Keratinocyte (primary cell): ENCODE measurements around the gene OCEL1. TPM values are rescaled to one million over a fixed set of nuclear protein-coding genes. Genes with fewer than 3 reads are reported as not detected.

Experiments
- DNase-seq: peaks from one replicate; pipeline ENCODE4 v3.0.0-alpha.2; 2011; ENCODE audit warnings: low read depth, missing footprints, low spot score
- FAIRE-seq: peaks from 2 replicates; lab custom pipeline; 2011; peaks lifted over from hg19 to GRCh38; lab: Jason Lieb, UNC
- H2AFZ ChIP-seq: 2 replicates; pipeline ENCODE4 v1.6.0; 2012; ENCODE audit warnings: low read length, control low read depth, inconsistent platforms; ENCODE audit not compliant: control insufficient read depth
- H3K27ac ChIP-seq: 2 replicates; pipeline ENCODE4 v1.5.1; 2011; ENCODE audit warnings: low read length; ENCODE audit not compliant: control insufficient read depth, insufficient read depth
- H3K27me3 ChIP-seq: 3 replicates; pipeline ENCODE4 v1.6.0; 2011; ENCODE audit warnings: low read length; ENCODE audit not compliant: control insufficient read depth, insufficient read depth; ENCODE audit errors: extremely low read depth
- H3K36me3 ChIP-seq, 2 experiments: 2 replicates in 1 of 2; 3 replicates in 1 of 2; pipeline ENCODE4 v1.5.1; 2011; ENCODE audit warnings: low read length in 2 of 2, mild to moderate bottlenecking in 1 of 2; ENCODE audit not compliant: control insufficient read depth in 2 of 2, insufficient read depth in 2 of 2; ENCODE audit errors: extremely low read depth in 1 of 2
- H3K4me1 ChIP-seq: 3 replicates; pipeline ENCODE4 v1.5.1; 2011; ENCODE audit warnings: low read length; ENCODE audit not compliant: control insufficient read depth, insufficient read depth; ENCODE audit errors: extremely low read depth
- H3K4me2 ChIP-seq: 3 replicates; pipeline ENCODE4 v1.6.0; 2011; ENCODE audit warnings: low read depth, low read length; ENCODE audit not compliant: control insufficient read depth, insufficient read depth; ENCODE audit errors: extremely low read depth
- H3K4me3 ChIP-seq, 3 experiments: fragments of 200-600 bp in 1 of 3; sonication (generic) in 1 of 3; 2 replicates in 2 of 3; 3 replicates in 1 of 3; pipeline ENCODE4 v1.5.1; 2011 to 2016; ENCODE audit warnings: low read length in 3 of 3, mild to moderate bottlenecking in 3 of 3, control low read depth in 2 of 3, inconsistent platforms in 1 of 3, low read depth in 1 of 3, mixed read lengths in 1 of 3, mixed run types in 1 of 3, moderate library complexity in 1 of 3; ENCODE audit not compliant: control insufficient read depth in 2 of 3, insufficient read depth in 2 of 3; ENCODE audit errors: extremely low read depth in 1 of 3
- H3K79me2 ChIP-seq: 2 replicates; pipeline ENCODE4 v1.6.0; 2012; ENCODE audit warnings: low read length; ENCODE audit not compliant: control insufficient read depth, insufficient read depth
- H3K9ac ChIP-seq: 3 replicates; pipeline ENCODE4 v1.6.0; 2011; ENCODE audit warnings: low read length; ENCODE audit not compliant: control insufficient read depth, insufficient read depth; ENCODE audit errors: extremely low read depth
- H3K9me1 ChIP-seq: 3 replicates; pipeline ENCODE4 v1.6.0; 2011; ENCODE audit warnings: low read length; ENCODE audit not compliant: control insufficient read depth, insufficient read depth; ENCODE audit errors: extremely low read depth
- H3K9me3 ChIP-seq: 2 replicates; pipeline ENCODE4 v1.5.1; 2012; ENCODE audit warnings: low read depth, low read length; ENCODE audit not compliant: control insufficient read depth
- H4K20me1 ChIP-seq: 3 replicates; pipeline ENCODE4 v1.6.0; 2011; ENCODE audit warnings: low read length; ENCODE audit not compliant: control insufficient read depth, insufficient read depth; ENCODE audit errors: extremely low read depth
- CTCF ChIP-seq, 3 experiments: IDR thresholded peaks in 1 of 3; conservative IDR thresholded peaks in 1 of 3; optimal IDR thresholded peaks in 1 of 3; 2 replicates in 2 of 3; 3 replicates in 1 of 3; pipeline versions ENCODE3 to v1.5.1; 2011; ENCODE audit warnings: low read length in 3 of 3, mild to moderate bottlenecking in 3 of 3, moderate library complexity in 2 of 3, control low read depth in 1 of 3, inconsistent platforms in 1 of 3; ENCODE audit not compliant: insufficient read depth in 2 of 3; ENCODE audit errors: extremely low read depth in 1 of 3
- EZH2 ChIP-seq: IDR thresholded peaks from one replicate; pipeline ENCODE4 v1.6.1; 2012; ENCODE audit warnings: inconsistent platforms, mild to moderate bottlenecking, low read length, moderate library complexity
- dilution Hi-C: fragments of 300-500 bp; cut with MboI; formaldehyde crosslinking; loops from one replicate; pipeline ENCODE4 v1.7.0; 2020; ENCODE audit warnings: low sequenced_read_pairs; ENCODE audit not compliant: extremely low pct_ligation_motif_present
- polyA plus RNA-seq, 5 experiments: library from polyadenylated mRNA; depleted of rRNA in 3 of 5; stranded (reverse) in 3 of 5; stranded (forward) in 1 of 5; unstranded in 1 of 5; fragments of >200 nt; gene quantifications; 1 replicate in 1 of 5; 2 replicates in 3 of 5; 3 replicates in 1 of 5; pipeline versions ENCODE4 v1.2.1 to v1.2.3, GENCODE V29; 2011 to 2012; ENCODE audit warnings: missing spikeins in 2 of 5, low read depth in 1 of 5, low replicate concordance in 1 of 5

The OCEL1 gene
- polyA plus RNA-seq, 1 donor (not counting 4 experiments of a cell fraction or from before 2014, with no cell fraction given): 2.2 TPM

- DNase-seq (no peak), FAIRE-seq (peak; percentile 71)
- Histone ChIP-seq H3K79me2 (no peaks in the 10 kb centered on the region), H3K36me3 (peaks cover 2 to 26% of the 10 kb centered on the region in 2 experiments), H3K4me1 (peaks cover 12% of the 10 kb centered on the region), H3K9me1 (no peaks in the 10 kb centered on the region), H3K27me3 (no peaks in the 10 kb centered on the region), H4K20me1 (no peaks in the 10 kb centered on the region), H3K4me3 (peak within 1 kb of the TSS; percentile 67 to 82 (median 76)), H3K9me3 (no peaks in the 10 kb centered on the region), H3K27ac (peak within 1 kb of the TSS; percentile 86), H3K4me2 (peak within 1 kb of the TSS; percentile 98), H2AFZ (peak within 1 kb of the TSS; percentile 90), H3K9ac (peak within 1 kb of the TSS; percentile 92)
- dilution Hi-C loops: no loop called here
- no peak for TF ChIP-seq EZH2
- TF ChIP-seq CTCF (optimal IDR thresholded peaks at IDR 0.05 in 1 of 3, IDR thresholded peaks at IDR 0.05 in 1 of 3, conservative IDR thresholded peaks at IDR 0.05 in 1 of 3; ENCODE audit: extremely low read depth in 1 of 3, insufficient read depth in 2 of 3, low read length in 3 of 3): no peak
Observed at GRCh38 chr19:17215127-17215971, 10.7 kb upstream of the OCEL1 start, which contains the start of gene USE1. Gene USE1, plus strand, starts transcription at chr19:17215357. Its CDS starts 49 bp downstream, at chr19:17215406.

- H2AFZ ChIP-seq: no peak overlapping the region
- H3K27me3 ChIP-seq: no peaks in the 10 kb centered on the region
- no peaks in the 10 kb centered on the region for H3K79me2 ChIP-seq
- no peaks in the 10 kb centered on the region for H4K20me1 ChIP-seq
- dilution Hi-C loops: no loop called here
- DNase-seq: no peak
- peak overlapping the region; percentile 92 for H3K9ac ChIP-seq
- FAIRE-seq: no peak
- H3K4me2 ChIP-seq: peak overlapping the region; percentile 73
- H3K9me3 ChIP-seq: no peaks in the 10 kb centered on the region
- peaks cover 15% of the 10 kb centered on the region for H3K4me1 ChIP-seq
- peaks cover 2 to 26% of the 10 kb centered on the region in 2 experiments for H3K36me3 ChIP-seq
- H3K27ac ChIP-seq: no peak overlapping the region
- peak overlapping the region; percentile 67 to 82 (median 76) for H3K4me3 ChIP-seq
- TF ChIP-seq EZH2 (no peak), CTCF (optimal IDR thresholded peaks at IDR 0.05 in 1 of 3, IDR thresholded peaks at IDR 0.05 in 1 of 3, conservative IDR thresholded peaks at IDR 0.05 in 1 of 3; ENCODE audit: extremely low read depth in 1 of 3, insufficient read depth in 2 of 3, low read length in 3 of 3) (no peak)
- H3K9me1 ChIP-seq: no peaks in the 10 kb centered on the region
Observed at GRCh38 chr19:17216058-17216670, 9.9 kb upstream of the OCEL1 start.
